Measurements from ENCODE around the gene UBALD1.

GRCh38 chr16:4614571-4615383 lies at the start of gene UBALD1:
- TF ChIP-seq CTCF (IDR thresholded peaks at IDR 0.05 in 4 of 5, conservative IDR thresholded peaks at IDR 0.05 in 1 of 5) (no peak), POLR2A (IDR thresholded peaks at IDR 0.05) (peak; percentile 97 to 99)
